ENCODE results near the gene WRNIP1.

- no peak for TF ChIP-seq POLR2A (IDR thresholded peaks at IDR 0.05)
- no peak for TF ChIP-seq CTCF (IDR thresholded peaks at IDR 0.05)
- TF ChIP-seq POLR2AphosphoS5 (IDR thresholded peaks at IDR 0.05; ENCODE audit: insufficient read depth in 1 of 2, low read depth in 1 of 2), result no peak
Observed at GRCh38 chr6:2756241-2756640, 9.0 kb upstream of the WRNIP1 start.
